Chondrocyte (in vitro differentiated cells): ENCODE measurements around the gene SLC5A6. TPM values are rescaled to one million over a fixed set of nuclear protein-coding genes. Genes with fewer than 3 reads are reported as not detected.
"Not testable (repeated sequence)": the region's sequence is repeated elsewhere in the genome, so short reads cannot be mapped to it uniquely, and the experiment has no call there.

Experiments used
- DNase-seq: peaks from one replicate; pipeline ENCODE4 v3.0.0; 2021; ENCODE audit warnings: mixed read lengths, low spot score
- H3K27ac Mint-ChIP-seq: one replicate; pipeline ENCODE4 v1.8.0; 2021; ENCODE audit warnings: mild to moderate bottlenecking, moderate library complexity, mixed read lengths; ENCODE audit not compliant: unreplicated experiment
- H3K27me3 Mint-ChIP-seq: 2 replicates; pipeline ENCODE4 v1.8.0; 2021; ENCODE audit warnings: low read depth, mixed read lengths
- H3K36me3 Mint-ChIP-seq: 2 replicates; pipeline ENCODE4 v1.8.0; 2021; ENCODE audit warnings: low read depth, mixed read lengths
- H3K4me1 Mint-ChIP-seq: 2 replicates; pipeline ENCODE4 v1.8.0; 2021; ENCODE audit warnings: low read depth, mild to moderate bottlenecking, mixed read lengths
- H3K4me3 Mint-ChIP-seq: one replicate; pipeline ENCODE4 v1.8.0; 2021; ENCODE audit warnings: mild to moderate bottlenecking, moderate library complexity, mixed read lengths; ENCODE audit not compliant: unreplicated experiment
- H3K9me3 Mint-ChIP-seq: 2 replicates; pipeline ENCODE4 v1.8.0; 2021; ENCODE audit warnings: low read depth, mixed read lengths
- CTCF ChIP-seq: fragments of 200-600 bp; sonication (generic); IDR thresholded peaks from 2 replicates; pipeline ENCODE4 v1.5.0; 2021; ENCODE audit warnings: antibody characterized with exemption, mild to moderate bottlenecking, moderate library complexity
- total RNA-seq: library from RNA; stranded (reverse); gene quantifications from 3 replicates; pipeline ENCODE4 v1.2.1, GENCODE V29; 2021

The SLC5A6 gene
- total RNA-seq, 1 donor from 2014 or later: 24.3 TPM

GRCh38 chr2:27179344-27180000 is 32.6 kb downstream of the SLC5A6 start:
- no peak for DNase-seq
- H3K4me3 Mint-ChIP-seq: no peak overlapping the region
- TF ChIP-seq CTCF: no peak
- peaks cover 3% of the 10 kb centered on the region for H3K4me1 Mint-ChIP-seq
- no peaks in the 10 kb centered on the region for H3K9me3 Mint-ChIP-seq
- no peaks in the 10 kb centered on the region for H3K36me3 Mint-ChIP-seq
- no peak overlapping the region for H3K27ac Mint-ChIP-seq
- H3K27me3 Mint-ChIP-seq: peaks cover 12% of the 10 kb centered on the region

- Mint-ChIP-seq H3K27ac (no peak overlapping the region), H3K9me3 (no peaks in the 10 kb centered on the region), H3K4me1 (peaks cover 3% of the 10 kb centered on the region), H3K36me3 (no peaks in the 10 kb centered on the region), H3K4me3 (no peak overlapping the region), H3K27me3 (peaks cover 10% of the 10 kb centered on the region)
- no peak for DNase-seq
- no peak for TF ChIP-seq CTCF
These were observed 33.6 kb downstream of the SLC5A6 start for GRCh38 chr2:27178469-27178868.

- DNase-seq: no peak
- no peak overlapping the region for H3K27ac Mint-ChIP-seq
- no peak overlapping the region for H3K4me3 Mint-ChIP-seq
- H3K4me1 Mint-ChIP-seq: peaks cover 3% of the 10 kb centered on the region
- no peak for TF ChIP-seq CTCF
- H3K27me3 Mint-ChIP-seq: peaks cover 14% of the 10 kb centered on the region
- no peaks in the 10 kb centered on the region for H3K36me3 Mint-ChIP-seq
- no peaks in the 10 kb centered on the region for H3K9me3 Mint-ChIP-seq
These were observed 34.4 kb downstream of the SLC5A6 start for GRCh38 chr2:27177441-27178351.

DNA sequence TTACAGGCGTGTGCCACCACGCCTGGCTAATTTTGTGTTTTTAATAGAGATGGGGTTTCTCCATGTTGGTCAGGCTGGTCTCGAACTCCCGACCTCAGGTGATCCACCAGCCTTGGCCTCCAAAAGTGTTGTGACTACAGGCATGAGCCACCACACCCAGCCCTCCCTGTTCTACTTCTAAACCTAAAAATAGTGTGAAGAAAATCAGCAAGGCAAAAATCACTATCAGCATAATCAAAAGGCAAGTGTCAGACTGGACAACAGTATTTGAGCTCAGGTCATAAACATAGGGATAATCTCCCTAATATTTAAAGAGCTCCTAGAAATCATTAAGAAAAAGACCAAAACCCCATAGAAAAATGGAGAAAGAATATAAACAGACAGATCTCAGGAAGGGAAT is 36.3 kb downstream of the SLC5A6 start:
- H3K4me1 Mint-ChIP-seq, H3K36me3 Mint-ChIP-seq, H3K27ac Mint-ChIP-seq, H3K4me3 Mint-ChIP-seq, DNase-seq, H3K9me3 Mint-ChIP-seq: not testable (repeated sequence)
- H3K27me3 Mint-ChIP-seq: peaks cover 20% of the 10 kb centered on the region

DNA sequence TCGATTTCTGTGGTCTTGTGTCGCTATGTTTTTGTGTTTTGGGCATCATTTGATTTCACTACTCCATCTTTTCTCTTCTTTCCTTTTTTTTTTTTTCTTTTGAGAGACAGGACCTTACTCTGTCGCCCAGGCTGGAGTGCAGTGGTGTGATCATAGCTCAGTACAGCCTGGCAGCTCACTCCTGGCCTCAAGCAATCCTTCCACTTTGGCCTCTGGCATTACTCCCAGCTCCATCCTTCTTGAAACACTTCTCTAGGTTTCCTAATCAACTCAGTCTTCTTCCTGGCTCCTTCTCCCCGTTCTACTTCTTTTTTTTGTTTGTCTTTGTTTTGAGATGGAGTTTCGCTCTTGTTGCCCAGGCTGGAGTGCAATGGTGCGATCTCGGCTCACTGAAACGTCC is 36.7 kb downstream of the SLC5A6 start:
- Mint-ChIP-seq H3K9me3 (no peaks in the 10 kb centered on the region), H3K27ac (no peak overlapping the region), H3K4me1 (peaks cover 3% of the 10 kb centered on the region), H3K27me3 (peaks cover 24% of the 10 kb centered on the region), H3K36me3 (no peaks in the 10 kb centered on the region), H3K4me3 (no peak overlapping the region)
- no peak for DNase-seq
- no peak for TF ChIP-seq CTCF
